ENCODE measurements around the gene ZNF277.

DNA sequence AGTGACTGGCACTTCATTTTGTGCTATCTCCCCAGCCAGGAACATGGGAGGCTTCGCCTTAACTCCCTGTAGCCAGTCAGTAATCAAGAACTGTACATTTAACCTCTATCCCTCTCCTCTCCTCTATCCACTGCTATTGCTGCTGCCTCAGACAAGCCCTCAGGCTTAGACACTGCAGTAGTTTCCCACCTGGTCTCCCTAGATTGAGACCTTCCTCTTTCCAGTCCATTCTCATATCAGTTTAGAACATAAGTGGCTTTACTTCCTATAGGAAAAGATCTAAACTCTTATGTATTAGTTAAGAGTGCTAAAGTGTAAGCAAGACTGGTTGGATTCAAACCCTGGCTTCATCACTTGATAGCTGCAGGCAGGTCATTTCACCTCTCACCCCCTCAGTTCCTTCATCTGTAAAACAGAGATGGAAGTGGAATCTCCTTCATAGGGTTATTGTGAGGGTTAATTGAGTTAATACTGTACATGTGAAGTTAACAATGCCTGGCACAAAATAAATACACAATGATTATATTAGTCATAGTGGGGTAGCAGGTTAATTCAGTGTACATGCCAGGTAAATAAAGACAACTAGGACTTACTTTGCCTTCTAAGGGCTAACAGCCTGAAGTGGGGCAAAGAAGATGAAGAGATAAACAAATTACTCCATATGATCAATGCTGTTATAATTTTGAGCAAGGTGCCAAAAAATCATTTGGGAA, 76.1 kb downstream of the ZNF277 start:
- no peak for TF ChIP-seq ZNF70 (CRISPR knock-in tag; IDR thresholded peaks at IDR 0.05)
- TF ChIP-seq OSR1 (CRISPR knock-in tag; IDR thresholded peaks at IDR 0.05) = no peak
- no peak for TF ChIP-seq ZFP30 (CRISPR knock-in tag; IDR thresholded peaks at IDR 0.05)
- no peak for TF ChIP-seq ZC3H10 (CRISPR knock-in tag; IDR thresholded peaks at IDR 0.05)
- TF ChIP-seq, protein P1, sequence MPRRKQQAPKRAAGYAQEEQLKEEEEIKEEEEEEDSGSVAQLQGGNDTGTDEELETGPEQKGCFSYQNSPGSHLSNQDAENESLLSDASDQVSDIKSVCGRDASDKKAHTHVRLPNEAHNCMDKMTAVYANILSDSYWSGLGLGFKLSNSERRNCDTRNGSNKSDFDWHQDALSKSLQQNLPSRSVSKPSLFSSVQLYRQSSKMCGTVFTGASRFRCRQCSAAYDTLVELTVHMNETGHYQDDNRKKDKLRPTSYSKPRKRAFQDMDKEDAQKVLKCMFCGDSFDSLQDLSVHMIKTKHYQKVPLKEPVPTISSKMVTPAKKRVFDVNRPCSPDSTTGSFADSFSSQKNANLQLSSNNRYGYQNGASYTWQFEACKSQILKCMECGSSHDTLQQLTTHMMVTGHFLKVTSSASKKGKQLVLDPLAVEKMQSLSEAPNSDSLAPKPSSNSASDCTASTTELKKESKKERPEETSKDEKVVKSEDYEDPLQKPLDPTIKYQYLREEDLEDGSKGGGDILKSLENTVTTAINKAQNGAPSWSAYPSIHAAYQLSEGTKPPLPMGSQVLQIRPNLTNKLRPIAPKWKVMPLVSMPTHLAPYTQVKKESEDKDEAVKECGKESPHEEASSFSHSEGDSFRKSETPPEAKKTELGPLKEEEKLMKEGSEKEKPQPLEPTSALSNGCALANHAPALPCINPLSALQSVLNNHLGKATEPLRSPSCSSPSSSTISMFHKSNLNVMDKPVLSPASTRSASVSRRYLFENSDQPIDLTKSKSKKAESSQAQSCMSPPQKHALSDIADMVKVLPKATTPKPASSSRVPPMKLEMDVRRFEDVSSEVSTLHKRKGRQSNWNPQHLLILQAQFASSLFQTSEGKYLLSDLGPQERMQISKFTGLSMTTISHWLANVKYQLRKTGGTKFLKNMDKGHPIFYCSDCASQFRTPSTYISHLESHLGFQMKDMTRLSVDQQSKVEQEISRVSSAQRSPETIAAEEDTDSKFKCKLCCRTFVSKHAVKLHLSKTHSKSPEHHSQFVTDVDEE (CRISPR knock-in tag; IDR thresholded peaks at IDR 0.05) = no peak
- no peak for TF ChIP-seq PPARA (CRISPR knock-in tag; IDR thresholded peaks at IDR 0.05; ENCODE audit: borderline replicate concordance)
- TF ChIP-seq TCF4 (CRISPR knock-in tag; IDR thresholded peaks at IDR 0.05; ENCODE audit: borderline replicate concordance) = no peak
- no peak for TF ChIP-seq ARNTL (CRISPR knock-in tag; IDR thresholded peaks at IDR 0.05; ENCODE audit: borderline replicate concordance, low read depth)
- TF ChIP-seq SNAI2 (CRISPR knock-in tag; IDR thresholded peaks at IDR 0.05) = no peak
- no peak for TF ChIP-seq GLIS3 (CRISPR knock-in tag; IDR thresholded peaks at IDR 0.05)
- TF ChIP-seq BACH2 (CRISPR knock-in tag; IDR thresholded peaks at IDR 0.05; ENCODE audit: borderline replicate concordance) = no peak
- no peak for TF ChIP-seq ISL1 (CRISPR knock-in tag; IDR thresholded peaks at IDR 0.05)
- TF ChIP-seq ZNF8 (CRISPR knock-in tag; IDR thresholded peaks at IDR 0.05) = no peak

Data from SK-N-SH treated with all-trans-retinoic acid at 6 μM for 48 hours (cell line).